K562 (cell line): Measurements from ENCODE around the gene IGSF21. TPM values are rescaled to one million over a fixed set of nuclear protein-coding genes. Genes with fewer than 3 reads are reported as not detected.
A peak's percentile ranks its signal among the peaks of the same experiment; 100 is the strongest.

Experiments used
- ATF1 ChIP-seq, 2 experiments: fragments of 450-650 bp in 1 of 2; IDR thresholded peaks; 2 replicates each; pipeline ENCODE4 v1.6.1; 2016; ENCODE audit warnings: missing compliant biosample characterization in 1 of 2, missing genetic modification characterization in 1 of 2
- ETV5 ChIP-seq: sonication (generic); formaldehyde crosslinking; IDR thresholded peaks from 2 replicates; pipeline ENCODE4 v1.4.0; 2020; ENCODE audit warnings: low read depth, mild to moderate bottlenecking, missing genetic modification reagents
- FOXM1 ChIP-seq, 2 experiments: fragments of 450-650 bp in 1 of 2; sonication (generic) in 1 of 2; formaldehyde crosslinking in 1 of 2; IDR thresholded peaks; 2 replicates each; pipeline versions ENCODE4 v1.6.1 to v1.9.0; 2017 to 2022; ENCODE audit warnings: low read depth in 2 of 2, mild to moderate bottlenecking in 2 of 2, missing genetic modification reagents in 1 of 2, moderate library complexity in 1 of 2
- HEY1 ChIP-seq: fragments of 250-450 bp; sonication (Bioruptor Pico); IDR thresholded peaks from 2 replicates; pipeline ENCODE4 v1.5.0; 2020; ENCODE audit warnings: mild to moderate bottlenecking, moderate library complexity, borderline replicate concordance
- KLF10 ChIP-seq: fragments of 250-450 bp; sonication (Bioruptor Pico); IDR thresholded peaks from 2 replicates; pipeline ENCODE4 v1.6.1; 2021; ENCODE audit warnings: matching md5 sums
- MEF2A ChIP-seq: IDR thresholded peaks from 2 replicates; pipeline ENCODE4 v1.6.1; 2011; ENCODE audit warnings: low read depth, mild to moderate bottlenecking, low read length, moderate library complexity; ENCODE audit not compliant: control insufficient read depth
- NFE2L1 ChIP-seq: fragments of 450-650 bp; IDR thresholded peaks from 2 replicates; pipeline ENCODE4 v1.6.1; 2016; ENCODE audit warnings: missing genetic modification characterization, low read depth, mild to moderate bottlenecking, missing compliant biosample characterization, moderate library complexity, borderline replicate concordance
- PRPF4 ChIP-seq: fragments of 200-400 bp; formaldehyde crosslinking; IDR thresholded peaks from one replicate; pipeline ENCODE4 v1.6.1; 2017; ENCODE audit warnings: low read length, low read depth, mild to moderate bottlenecking; ENCODE audit not compliant: insufficient read depth, poor library complexity, severe bottlenecking
- SETDB1 ChIP-seq: IDR thresholded peaks from one replicate; pipeline ENCODE4 v1.6.1; 2012; ENCODE audit warnings: low read length, control low read depth, inconsistent platforms
- polyA plus RNA-seq, 8 experiments: library from polyadenylated mRNA; depleted of rRNA in 4 of 8; stranded (reverse) in 5 of 8; unstranded in 3 of 8; fragments of >200 nt; fragmentation: Nextera tagmentation in 2 of 8; fragmentation: Illumina TruSeq in 1 of 8; extraction: Ambion mirVana in 2 of 8; extraction: Trizol in 1 of 8; gene quantifications; 2 replicates each; pipeline versions ENCODE4 v1.2.1 to v1.2.3, GENCODE V29; 2011 to 2014; ENCODE audit warnings: inconsistent platforms in 1 of 8, missing spikeins in 1 of 8
- total RNA-seq, 7 experiments: library from RNA; depleted of rRNA in 6 of 7; stranded (reverse); fragments of >200 nt in 6 of 7; fragmentation: Illumina TruSeq in 2 of 7; extraction: Trizol in 2 of 7; gene quantifications; 2 replicates each; pipeline versions ENCODE4 v1.2.1 to v1.2.3, GENCODE V29; 2011 to 2021; ENCODE audit warnings: low replicate concordance in 1 of 7
- TF ChIP-seq, protein P1 (sequence below): sonication (generic); formaldehyde crosslinking; IDR thresholded peaks from 2 replicates; pipeline ENCODE4 v1.8.0; 2023; ENCODE audit warnings: missing genetic modification reagents, mild to moderate bottlenecking, borderline replicate concordance
- TF ChIP-seq, protein P2 (sequence below): sonication (generic); formaldehyde crosslinking; IDR thresholded peaks from 2 replicates; pipeline ENCODE4 v1.9.0; 2022; ENCODE audit warnings: mild to moderate bottlenecking, missing genetic modification reagents
- TF ChIP-seq, protein P3 (sequence below): fragments of 250-450 bp; sonication (Bioruptor Pico); IDR thresholded peaks from 2 replicates; pipeline ENCODE4 v1.8.0; 2022; ENCODE audit warnings: inconsistent platforms, mild to moderate bottlenecking, moderate library complexity, borderline replicate concordance
- TF ChIP-seq, protein P4 (sequence below): fragments of 250-450 bp; sonication (Bioruptor Pico); IDR thresholded peaks from 2 replicates; pipeline ENCODE4 v1.8.0; 2021; ENCODE audit warnings: moderate library complexity, mild to moderate bottlenecking, inconsistent platforms
- TF ChIP-seq, protein P5 (sequence below): fragments of 250-450 bp; sonication (Bioruptor Pico); IDR thresholded peaks from 2 replicates; pipeline ENCODE4 v1.5.0; 2021
- TF ChIP-seq, protein P6 (sequence below): fragments of 200-800 bp; sonication (Bioruptor generic); IDR thresholded peaks from 2 replicates; pipeline ENCODE4 v1.6.1; 2017; ENCODE audit warnings: missing genetic modification characterization, missing compliant biosample characterization

The IGSF21 gene
- total and polyA plus RNA-seq, 9 of the 15 experiments (the other 6 are each of a cell fraction or from before 2014, with no cell fraction given), result not detected

DNA sequence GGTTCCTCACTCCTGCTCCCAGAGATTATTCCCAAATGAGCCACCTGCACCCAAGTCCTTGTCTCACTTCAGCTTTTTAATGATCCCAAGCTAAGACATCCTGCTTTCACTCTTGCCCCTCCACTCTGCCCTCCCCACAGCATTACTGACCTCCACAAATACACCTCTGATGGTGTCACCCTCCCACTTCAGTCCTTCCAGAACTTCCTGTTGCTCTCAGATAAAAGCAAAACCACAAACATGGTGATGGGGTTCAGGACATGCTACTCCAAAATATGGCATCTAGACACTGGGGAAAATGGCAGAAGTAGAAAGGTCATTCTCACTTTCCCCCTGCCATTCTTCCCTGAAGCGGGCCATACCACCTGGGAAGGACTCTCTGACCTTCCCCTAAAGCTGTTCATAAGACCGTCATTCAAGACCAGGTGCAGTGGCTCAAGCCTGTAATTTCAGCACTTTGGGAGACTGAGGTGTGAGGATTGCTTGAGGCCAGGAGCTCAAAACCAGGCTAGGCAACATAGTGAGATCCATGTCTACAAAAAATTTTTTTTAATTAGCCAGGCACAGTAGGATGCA is 307.4 kb downstream of the IGSF21 start (continued):
- TF ChIP-seq, protein P1, sequence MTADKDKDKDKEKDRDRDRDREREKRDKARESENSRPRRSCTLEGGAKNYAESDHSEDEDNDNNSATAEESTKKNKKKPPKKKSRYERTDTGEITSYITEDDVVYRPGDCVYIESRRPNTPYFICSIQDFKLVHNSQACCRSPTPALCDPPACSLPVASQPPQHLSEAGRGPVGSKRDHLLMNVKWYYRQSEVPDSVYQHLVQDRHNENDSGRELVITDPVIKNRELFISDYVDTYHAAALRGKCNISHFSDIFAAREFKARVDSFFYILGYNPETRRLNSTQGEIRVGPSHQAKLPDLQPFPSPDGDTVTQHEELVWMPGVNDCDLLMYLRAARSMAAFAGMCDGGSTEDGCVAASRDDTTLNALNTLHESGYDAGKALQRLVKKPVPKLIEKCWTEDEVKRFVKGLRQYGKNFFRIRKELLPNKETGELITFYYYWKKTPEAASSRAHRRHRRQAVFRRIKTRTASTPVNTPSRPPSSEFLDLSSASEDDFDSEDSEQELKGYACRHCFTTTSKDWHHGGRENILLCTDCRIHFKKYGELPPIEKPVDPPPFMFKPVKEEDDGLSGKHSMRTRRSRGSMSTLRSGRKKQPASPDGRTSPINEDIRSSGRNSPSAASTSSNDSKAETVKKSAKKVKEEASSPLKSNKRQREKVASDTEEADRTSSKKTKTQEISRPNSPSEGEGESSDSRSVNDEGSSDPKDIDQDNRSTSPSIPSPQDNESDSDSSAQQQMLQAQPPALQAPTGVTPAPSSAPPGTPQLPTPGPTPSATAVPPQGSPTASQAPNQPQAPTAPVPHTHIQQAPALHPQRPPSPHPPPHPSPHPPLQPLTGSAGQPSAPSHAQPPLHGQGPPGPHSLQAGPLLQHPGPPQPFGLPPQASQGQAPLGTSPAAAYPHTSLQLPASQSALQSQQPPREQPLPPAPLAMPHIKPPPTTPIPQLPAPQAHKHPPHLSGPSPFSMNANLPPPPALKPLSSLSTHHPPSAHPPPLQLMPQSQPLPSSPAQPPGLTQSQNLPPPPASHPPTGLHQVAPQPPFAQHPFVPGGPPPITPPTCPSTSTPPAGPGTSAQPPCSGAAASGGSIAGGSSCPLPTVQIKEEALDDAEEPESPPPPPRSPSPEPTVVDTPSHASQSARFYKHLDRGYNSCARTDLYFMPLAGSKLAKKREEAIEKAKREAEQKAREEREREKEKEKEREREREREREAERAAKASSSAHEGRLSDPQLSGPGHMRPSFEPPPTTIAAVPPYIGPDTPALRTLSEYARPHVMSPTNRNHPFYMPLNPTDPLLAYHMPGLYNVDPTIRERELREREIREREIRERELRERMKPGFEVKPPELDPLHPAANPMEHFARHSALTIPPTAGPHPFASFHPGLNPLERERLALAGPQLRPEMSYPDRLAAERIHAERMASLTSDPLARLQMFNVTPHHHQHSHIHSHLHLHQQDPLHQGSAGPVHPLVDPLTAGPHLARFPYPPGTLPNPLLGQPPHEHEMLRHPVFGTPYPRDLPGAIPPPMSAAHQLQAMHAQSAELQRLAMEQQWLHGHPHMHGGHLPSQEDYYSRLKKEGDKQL (CRISPR knock-in tag), result no peak
- TF ChIP-seq, protein P2, sequence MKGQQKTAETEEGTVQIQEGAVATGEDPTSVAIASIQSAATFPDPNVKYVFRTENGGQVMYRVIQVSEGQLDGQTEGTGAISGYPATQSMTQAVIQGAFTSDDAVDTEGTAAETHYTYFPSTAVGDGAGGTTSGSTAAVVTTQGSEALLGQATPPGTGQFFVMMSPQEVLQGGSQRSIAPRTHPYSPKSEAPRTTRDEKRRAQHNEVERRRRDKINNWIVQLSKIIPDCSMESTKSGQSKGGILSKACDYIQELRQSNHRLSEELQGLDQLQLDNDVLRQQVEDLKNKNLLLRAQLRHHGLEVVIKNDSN (CRISPR knock-in tag), result no peak
- TF ChIP-seq, protein P3, sequence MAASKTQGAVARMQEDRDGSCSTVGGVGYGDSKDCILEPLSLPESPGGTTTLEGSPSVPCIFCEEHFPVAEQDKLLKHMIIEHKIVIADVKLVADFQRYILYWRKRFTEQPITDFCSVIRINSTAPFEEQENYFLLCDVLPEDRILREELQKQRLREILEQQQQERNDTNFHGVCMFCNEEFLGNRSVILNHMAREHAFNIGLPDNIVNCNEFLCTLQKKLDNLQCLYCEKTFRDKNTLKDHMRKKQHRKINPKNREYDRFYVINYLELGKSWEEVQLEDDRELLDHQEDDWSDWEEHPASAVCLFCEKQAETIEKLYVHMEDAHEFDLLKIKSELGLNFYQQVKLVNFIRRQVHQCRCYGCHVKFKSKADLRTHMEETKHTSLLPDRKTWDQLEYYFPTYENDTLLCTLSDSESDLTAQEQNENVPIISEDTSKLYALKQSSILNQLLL (CRISPR knock-in tag), result no peak
- TF ChIP-seq ATF1 (CRISPR knock-in tag; IDR thresholded peaks at IDR 0.05) (no peak), ATF1 (tag; IDR thresholded peaks at IDR 0.05) (0 out of 2 replicates have a peak, but pooled peaks have one; percentile 9), HEY1 (CRISPR knock-in tag) (no peak), PRPF4 (no peak), NFE2L1 (tag) (no peak), KLF10 (no peak), FOXM1 (IDR thresholded peaks at IDR 0.05; ENCODE audit: low read depth) (no peak), FOXM1 (CRISPR knock-in tag; IDR thresholded peaks at IDR 0.05; ENCODE audit: low read depth) (no peak), SETDB1 (no peak), MEF2A (no peak), ETV5 (CRISPR knock-in tag) (peak; percentile 56; the same call in 1 of the 2 replicates)
- TF ChIP-seq, protein P4, sequence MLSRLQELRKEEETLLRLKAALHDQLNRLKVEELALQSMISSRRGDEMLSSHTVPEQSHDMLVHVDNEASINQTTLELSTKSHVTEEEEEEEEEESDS (CRISPR knock-in tag), result no peak
- TF ChIP-seq, protein P5, sequence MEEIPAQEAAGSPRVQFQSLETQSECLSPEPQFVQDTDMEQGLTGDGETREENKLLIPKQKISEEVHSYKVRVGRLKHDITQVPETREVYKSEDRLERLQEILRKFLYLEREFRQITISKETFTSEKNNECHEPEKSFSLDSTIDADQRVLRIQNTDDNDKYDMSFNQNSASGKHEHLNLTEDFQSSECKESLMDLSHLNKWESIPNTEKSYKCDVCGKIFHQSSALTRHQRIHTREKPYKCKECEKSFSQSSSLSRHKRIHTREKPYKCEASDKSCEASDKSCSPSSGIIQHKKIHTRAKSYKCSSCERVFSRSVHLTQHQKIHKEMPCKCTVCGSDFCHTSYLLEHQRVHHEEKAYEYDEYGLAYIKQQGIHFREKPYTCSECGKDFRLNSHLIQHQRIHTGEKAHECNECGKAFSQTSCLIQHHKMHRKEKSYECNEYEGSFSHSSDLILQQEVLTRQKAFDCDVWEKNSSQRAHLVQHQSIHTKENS (CRISPR knock-in tag), result no peak
- TF ChIP-seq, protein P6, sequence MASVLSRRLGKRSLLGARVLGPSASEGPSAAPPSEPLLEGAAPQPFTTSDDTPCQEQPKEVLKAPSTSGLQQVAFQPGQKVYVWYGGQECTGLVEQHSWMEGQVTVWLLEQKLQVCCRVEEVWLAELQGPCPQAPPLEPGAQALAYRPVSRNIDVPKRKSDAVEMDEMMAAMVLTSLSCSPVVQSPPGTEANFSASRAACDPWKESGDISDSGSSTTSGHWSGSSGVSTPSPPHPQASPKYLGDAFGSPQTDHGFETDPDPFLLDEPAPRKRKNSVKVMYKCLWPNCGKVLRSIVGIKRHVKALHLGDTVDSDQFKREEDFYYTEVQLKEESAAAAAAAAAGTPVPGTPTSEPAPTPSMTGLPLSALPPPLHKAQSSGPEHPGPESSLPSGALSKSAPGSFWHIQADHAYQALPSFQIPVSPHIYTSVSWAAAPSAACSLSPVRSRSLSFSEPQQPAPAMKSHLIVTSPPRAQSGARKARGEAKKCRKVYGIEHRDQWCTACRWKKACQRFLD (CRISPR knock-in tag), result peak; percentile 17
